PC-9 (cell line): ENCODE measurements around the gene CNNM4.

Experiments used
- EZH2 ChIP-seq: fragments of 200-600 bp; sonication (generic); IDR thresholded peaks from 2 replicates; pipeline ENCODE4 v1.8.0; 2017; ENCODE audit warnings: antibody characterized with exemption, low read depth
- TF ChIP-seq, protein P1 (sequence below): fragments of 200-600 bp; sonication (generic); conservative IDR thresholded peaks from 2 replicates; pipeline ENCODE4 v1.6.1; 2017; ENCODE audit warnings: mixed run types, antibody characterized with exemption, mild to moderate bottlenecking, moderate library complexity

DNA sequence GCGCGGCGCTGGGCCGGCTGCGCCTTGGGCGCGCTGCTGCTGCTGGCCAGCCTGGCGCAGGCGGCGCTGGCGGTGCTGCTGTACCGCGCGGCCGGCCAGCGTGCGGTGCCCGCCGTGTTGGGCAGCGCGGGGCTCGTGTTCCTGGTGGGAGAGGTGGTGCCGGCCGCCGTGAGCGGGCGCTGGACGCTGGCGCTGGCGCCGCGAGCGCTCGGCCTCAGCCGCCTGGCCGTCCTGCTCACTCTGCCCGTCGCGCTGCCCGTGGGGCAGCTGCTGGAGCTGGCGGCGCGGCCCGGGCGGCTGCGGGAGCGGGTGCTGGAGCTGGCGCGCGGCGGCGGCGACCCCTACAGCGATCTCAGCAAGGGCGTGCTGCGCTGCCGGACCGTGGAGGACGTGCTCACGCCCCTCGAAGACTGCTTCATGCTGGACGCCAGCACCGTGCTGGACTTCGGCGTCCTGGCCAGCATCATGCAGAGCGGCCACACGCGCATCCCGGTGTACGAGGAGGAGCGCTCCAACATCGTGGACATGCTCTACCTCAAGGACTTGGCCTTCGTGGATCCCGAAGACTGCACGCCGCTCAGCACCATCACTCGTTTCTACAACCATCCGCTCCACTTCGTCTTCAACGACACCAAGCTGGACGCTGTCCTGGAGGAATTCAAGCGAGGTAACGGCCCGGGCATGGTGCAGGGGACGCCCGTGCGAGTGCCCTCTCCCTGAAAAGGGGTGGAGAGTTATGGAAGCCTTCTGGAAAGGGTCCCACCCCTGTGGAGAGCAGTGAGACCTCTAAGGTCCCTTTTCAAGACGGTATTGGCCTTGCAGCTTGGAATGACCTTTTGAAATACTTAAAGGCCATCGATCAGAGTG lies 56.4 kb downstream of the CNNM4 start:
- TF ChIP-seq, protein P1, sequence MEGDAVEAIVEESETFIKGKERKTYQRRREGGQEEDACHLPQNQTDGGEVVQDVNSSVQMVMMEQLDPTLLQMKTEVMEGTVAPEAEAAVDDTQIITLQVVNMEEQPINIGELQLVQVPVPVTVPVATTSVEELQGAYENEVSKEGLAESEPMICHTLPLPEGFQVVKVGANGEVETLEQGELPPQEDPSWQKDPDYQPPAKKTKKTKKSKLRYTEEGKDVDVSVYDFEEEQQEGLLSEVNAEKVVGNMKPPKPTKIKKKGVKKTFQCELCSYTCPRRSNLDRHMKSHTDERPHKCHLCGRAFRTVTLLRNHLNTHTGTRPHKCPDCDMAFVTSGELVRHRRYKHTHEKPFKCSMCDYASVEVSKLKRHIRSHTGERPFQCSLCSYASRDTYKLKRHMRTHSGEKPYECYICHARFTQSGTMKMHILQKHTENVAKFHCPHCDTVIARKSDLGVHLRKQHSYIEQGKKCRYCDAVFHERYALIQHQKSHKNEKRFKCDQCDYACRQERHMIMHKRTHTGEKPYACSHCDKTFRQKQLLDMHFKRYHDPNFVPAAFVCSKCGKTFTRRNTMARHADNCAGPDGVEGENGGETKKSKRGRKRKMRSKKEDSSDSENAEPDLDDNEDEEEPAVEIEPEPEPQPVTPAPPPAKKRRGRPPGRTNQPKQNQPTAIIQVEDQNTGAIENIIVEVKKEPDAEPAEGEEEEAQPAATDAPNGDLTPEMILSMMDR = no peak
- TF ChIP-seq EZH2 = no peak
